AG04450 (cell line): ENCODE data around the gene SLCO1A2. TPM values are rescaled to one million over a fixed set of nuclear protein-coding genes. Genes with fewer than 3 reads are reported as not detected.
"Not testable (repeated sequence)": the region's sequence is repeated elsewhere in the genome, so short reads cannot be mapped to it uniquely, and the experiment has no call there.

Source experiments
- CTCF ChIA-PET: fragments of 300-600, 350-600 bp; formaldehyde crosslinking; extraction: SDS; loops from one replicate; lab custom pipeline; 2022; ENCODE audit warnings: antibody characterized with exemption, inconsistent platforms; lab: Charles Lee
- POLR2A ChIA-PET: fragments of 350-600 bp; formaldehyde crosslinking; extraction: SDS; loops from one replicate; lab custom pipeline; 2021; ENCODE audit warnings: antibody characterized with exemption, inconsistent platforms; lab: Yijun Ruan, JAX
- DNase-seq: peaks from one replicate; pipeline ENCODE4 v3.0.0-alpha.2; 2011; ENCODE audit warnings: low read depth, low spot score
- H3K27ac ChIP-seq: one replicate; pipeline ENCODE4 v1.5.1; 2012; ENCODE audit warnings: low read depth, low read length, control low read depth
- H3K27me3 ChIP-seq: one replicate; pipeline ENCODE4 v1.6.0; 2012; ENCODE audit warnings: low read length; ENCODE audit not compliant: control insufficient read depth, insufficient read depth
- H3K4me3 ChIP-seq: 2 replicates; pipeline ENCODE4 v1.5.1; 2011; ENCODE audit warnings: mild to moderate bottlenecking, low read depth, low read length, control low read depth
- H3K9me3 ChIP-seq: 2 replicates; pipeline ENCODE4 v1.5.1; 2012; ENCODE audit warnings: low read length; ENCODE audit not compliant: control insufficient read depth, insufficient read depth
- CTCF ChIP-seq: IDR thresholded peaks from 2 replicates; pipeline ENCODE4 v1.5.1; 2011; ENCODE audit warnings: low read depth, low read length, control low read depth, inconsistent platforms
- polyA minus RNA-seq: library from RNA; depleted of rRNA, polyadenylated mRNA; stranded (reverse); fragments of >200 nt; gene quantifications from 2 replicates; pipeline ENCODE4 v1.2.3, GENCODE V29; 2011; rRNA and poly(A)+ RNA removed
- polyA plus RNA-seq: library from polyadenylated mRNA; depleted of rRNA; stranded (reverse); fragments of >200 nt; gene quantifications from 2 replicates; pipeline ENCODE4 v1.2.3, GENCODE V29; 2011; rRNA removed

The SLCO1A2 gene
- polyA plus RNA-seq (not detected in 2 replicates), polyA minus RNA-seq (not detected in 2 replicates)

GRCh38 chr12:21334771-21335325, at the start of gene SLCO1A2:
Gene SLCO1A2, minus strand, starts transcription at chr12:21334917. Its CDS starts 270 bp downstream, at chr12:21334647.
- Histone ChIP-seq H3K27me3 (no peaks in the 10 kb centered on the region), H3K27ac (no peak within 1 kb of the TSS), H3K4me3 (no peak within 1 kb of the TSS), H3K9me3 (no peaks in the 10 kb centered on the region)
- no peak for DNase-seq
- POLR2A ChIA-PET = no interaction called here
- no peak for TF ChIP-seq CTCF
- CTCF ChIA-PET = no interaction called here

GRCh38 chr12:21384261-21384660, 49.5 kb upstream of the SLCO1A2 start:
- ChIA-PET CTCF (no interaction called here), POLR2A (no interaction called here)
- Histone ChIP-seq H3K4me3 (no peak overlapping the region), H3K9me3 (no peaks in the 10 kb centered on the region), H3K27me3 (no peaks in the 10 kb centered on the region), H3K27ac (no peak overlapping the region)
- no peak for DNase-seq
- no peak for TF ChIP-seq CTCF

GRCh38 chr12:21381320-21381719, 46.6 kb upstream of the SLCO1A2 start:
- H3K27ac ChIP-seq, CTCF ChIA-PET, H3K27me3 ChIP-seq, H3K9me3 ChIP-seq, H3K4me3 ChIP-seq, POLR2A ChIA-PET, DNase-seq: not testable (repeated sequence)

GRCh38 chr12:21379218-21379617, 44.5 kb upstream of the SLCO1A2 start:
- CTCF ChIA-PET = no interaction called here
- no peak overlapping the region for H3K27ac ChIP-seq
- no peak for DNase-seq
- no peaks in the 10 kb centered on the region for H3K9me3 ChIP-seq
- no peak overlapping the region for H3K4me3 ChIP-seq
- POLR2A ChIA-PET = no interaction called here
- TF ChIP-seq CTCF = no peak
- no peaks in the 10 kb centered on the region for H3K27me3 ChIP-seq

- no peak for TF ChIP-seq CTCF
- no peak for DNase-seq
- no peaks in the 10 kb centered on the region for H3K27me3 ChIP-seq
- no peaks in the 10 kb centered on the region for H3K9me3 ChIP-seq
- POLR2A ChIA-PET = no interaction called here
- CTCF ChIA-PET = no interaction called here
- no peak within 1 kb of the TSS for H3K4me3 ChIP-seq
- H3K27ac ChIP-seq = no peak within 1 kb of the TSS
These were observed 37.9 kb upstream of the SLCO1A2 start, which contains the start of gene IAPP for GRCh38 chr12:21372602-21373001. Gene IAPP, plus strand, starts transcription at chr12:21372902. Its CDS starts 450 bp downstream, at chr12:21373352.
